ENCODE measurements around the gene TOR4A. TPM values are rescaled to one million over a fixed set of nuclear protein-coding genes. Genes with fewer than 3 reads are reported as not detected.
A peak's percentile ranks its signal among the peaks of the same experiment; 100 is the strongest.

TOR4A gene
- total and polyA plus RNA-seq, 9 donors, result 0.85 to 16.3 (median 8.2) TPM

- H3K27me3 ChIP-seq, result peaks cover 5% of the 10 kb centered on the region
- H3K27ac ChIP-seq, result no peak overlapping the region
- H3K4me1 ChIP-seq (ENCODE audit: insufficient read depth), result peaks cover 13% of the 10 kb centered on the region
- WGBS, 3 donors, result 63 to 72% (median 68%) methylated on average over 13 to 20 of the region's 20 CpGs
- H3K9me3 ChIP-seq, result no peaks in the 10 kb centered on the region
- no peak overlapping the region for H3K4me3 ChIP-seq
- TF ChIP-seq EP300 (IDR thresholded peaks at IDR 0.05) (no peak), POLR2A (IDR thresholded peaks at IDR 0.05) (no peak), CTCF (IDR thresholded peaks at IDR 0.05) (no peak)
- peak in 3 of 5 donors; percentile 14 to 26 (median 23) for DNase-seq
- intact Hi-C loops (cut with DNase I), result no loop called here
- no peaks in the 10 kb centered on the region for H3K36me3 ChIP-seq
Measured at GRCh38 chr9:137310189-137311052, 32.9 kb downstream of the TOR4A start.

GRCh38 chr9:137311171-137311985 lies 33.9 kb downstream of the TOR4A start:
- Histone ChIP-seq H3K36me3 (no peaks in the 10 kb centered on the region), H3K27me3 (no peaks in the 10 kb centered on the region), H3K27ac (no peak overlapping the region), H3K4me1 (ENCODE audit: insufficient read depth) (peaks cover 10% of the 10 kb centered on the region), H3K9me3 (no peaks in the 10 kb centered on the region), H3K4me3 (no peak overlapping the region)
- TF ChIP-seq EP300 (IDR thresholded peaks at IDR 0.05), result no peak
- no peak for TF ChIP-seq POLR2A (IDR thresholded peaks at IDR 0.05)
- TF ChIP-seq CTCF (IDR thresholded peaks at IDR 0.05), result no peak
- 67 to 74% (median 69%) methylated on average over 23 to 27 of the region's 27 CpGs for WGBS, 3 donors
- peak in 3 of 5 donors; percentile 10 to 39 (median 26) for DNase-seq
- intact Hi-C loops (cut with DNase I), result no loop called here

GRCh38 chr9:137311986-137312851 lies 34.7 kb downstream of the TOR4A start:
- H3K4me1 ChIP-seq (ENCODE audit: insufficient read depth), result peaks cover 10% of the 10 kb centered on the region
- no peak overlapping the region for H3K4me3 ChIP-seq
- intact Hi-C loops (cut with DNase I), result no loop called here
- H3K27ac ChIP-seq, result no peak overlapping the region
- peak in 1 of 5 donors; percentile 7 for DNase-seq
- no peaks in the 10 kb centered on the region for H3K36me3 ChIP-seq
- no peaks in the 10 kb centered on the region for H3K9me3 ChIP-seq
- TF ChIP-seq POLR2A (IDR thresholded peaks at IDR 0.05) (no peak), CTCF (IDR thresholded peaks at IDR 0.05) (no peak), EP300 (IDR thresholded peaks at IDR 0.05) (no peak)
- 64 to 76% (median 72%) methylated on average over 23 to 28 of the region's 28 CpGs for WGBS, 3 donors
- no peaks in the 10 kb centered on the region for H3K27me3 ChIP-seq

GRCh38 chr9:137312852-137313325 lies 35.4 kb downstream of the TOR4A start:
- H3K4me3 ChIP-seq, result no peak overlapping the region
- no peaks in the 10 kb centered on the region for H3K9me3 ChIP-seq
- no peaks in the 10 kb centered on the region for H3K27me3 ChIP-seq
- no peak overlapping the region for H3K27ac ChIP-seq
- intact Hi-C loops (cut with DNase I), result no loop called here
- no peak for TF ChIP-seq CTCF (IDR thresholded peaks at IDR 0.05)
- TF ChIP-seq POLR2A (IDR thresholded peaks at IDR 0.05), result no peak
- no peak for TF ChIP-seq EP300 (IDR thresholded peaks at IDR 0.05)
- H3K36me3 ChIP-seq, result no peaks in the 10 kb centered on the region
- WGBS, 3 donors, result 76 to 86% (median 82%) methylated on average over 6 of the region's 6 CpGs
- no peak for DNase-seq
- peaks cover 5% of the 10 kb centered on the region for H3K4me1 ChIP-seq (ENCODE audit: insufficient read depth)

Data from ovary (tissue), 9 donors.